Measurements from ENCODE around the gene CTXN2.

The CTXN2 gene

DNA sequence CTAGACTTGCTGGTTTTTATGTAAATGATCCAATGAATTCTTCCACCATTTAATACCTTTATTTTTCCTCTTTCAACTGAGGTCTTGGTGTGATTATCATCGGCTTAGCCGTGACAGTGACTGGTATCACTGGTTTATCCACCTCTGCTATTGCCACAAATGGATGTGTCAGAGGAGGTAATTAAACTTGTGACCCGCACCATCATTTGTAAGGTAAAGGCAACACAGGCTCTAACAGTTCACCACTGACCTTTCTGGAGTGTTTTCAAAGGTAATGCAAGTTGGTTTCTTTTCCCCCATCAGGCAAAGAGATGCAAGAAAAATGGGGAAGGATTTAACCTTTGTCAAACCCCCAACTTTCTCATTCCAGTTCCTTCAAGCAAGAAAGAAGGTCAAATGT lies 34.3 kb downstream of the CTXN2 start:
- no peak for DNase-seq

DNA sequence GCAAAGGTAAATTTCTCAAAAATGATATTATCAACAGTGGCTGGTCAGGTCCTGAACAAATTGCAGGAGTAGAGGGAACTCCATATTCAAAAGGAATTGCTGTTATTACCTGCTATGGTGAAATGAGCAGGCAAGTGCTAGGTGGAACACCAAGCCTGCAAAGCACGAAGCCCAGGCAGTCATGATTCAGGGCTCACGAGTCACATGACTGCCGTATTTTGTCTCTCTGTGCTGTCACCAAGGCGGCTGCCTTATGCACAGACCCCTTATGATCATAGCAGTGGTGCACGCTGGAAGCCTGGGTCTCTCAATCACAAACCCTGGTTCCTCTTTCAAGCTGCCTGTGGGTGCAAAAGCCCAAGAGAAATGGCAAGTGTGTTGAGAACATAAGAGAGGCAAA lies 39.0 kb downstream of the CTXN2 start:
- no peak for DNase-seq

DNA sequence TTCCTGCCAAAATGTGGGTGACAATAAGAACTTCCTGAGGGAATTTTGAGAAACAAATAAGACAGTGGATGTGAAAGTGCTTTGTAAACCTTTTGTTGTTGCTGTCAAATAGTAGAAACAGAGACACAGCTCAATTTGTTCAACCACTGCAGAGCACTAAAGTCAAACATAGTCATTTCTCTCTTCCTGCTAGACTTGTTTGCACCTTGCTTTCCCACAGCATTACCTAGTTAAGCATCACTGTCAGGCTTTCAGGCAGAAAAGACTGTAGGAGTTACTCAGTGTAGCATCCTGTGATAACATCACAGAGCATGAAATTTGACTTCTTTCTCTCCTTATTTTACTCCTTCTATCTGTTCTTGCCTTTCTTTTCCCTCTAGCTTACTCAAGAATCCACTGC lies 41.8 kb downstream of the CTXN2 start:
- no peak for DNase-seq

DNA sequence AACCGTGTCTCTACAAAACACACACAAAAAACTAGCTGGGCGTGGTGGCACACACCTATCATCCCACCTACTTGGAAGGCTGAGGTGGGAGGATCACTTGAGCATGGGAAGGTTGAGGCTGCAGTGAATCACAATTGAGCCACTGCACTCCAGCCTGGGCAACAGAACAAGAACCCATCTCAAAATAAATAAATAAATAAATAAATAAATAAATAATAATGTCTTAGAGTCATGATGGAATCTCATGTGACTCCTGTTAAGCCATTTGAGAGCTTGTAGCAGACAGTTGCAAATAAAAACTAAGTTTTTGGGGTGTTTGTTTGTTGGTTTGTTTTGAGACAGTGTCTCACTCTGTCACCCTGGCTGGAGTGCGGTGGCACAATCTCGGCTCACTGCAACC lies 47.9 kb downstream of the CTXN2 start:
- no peak for DNase-seq

DNA sequence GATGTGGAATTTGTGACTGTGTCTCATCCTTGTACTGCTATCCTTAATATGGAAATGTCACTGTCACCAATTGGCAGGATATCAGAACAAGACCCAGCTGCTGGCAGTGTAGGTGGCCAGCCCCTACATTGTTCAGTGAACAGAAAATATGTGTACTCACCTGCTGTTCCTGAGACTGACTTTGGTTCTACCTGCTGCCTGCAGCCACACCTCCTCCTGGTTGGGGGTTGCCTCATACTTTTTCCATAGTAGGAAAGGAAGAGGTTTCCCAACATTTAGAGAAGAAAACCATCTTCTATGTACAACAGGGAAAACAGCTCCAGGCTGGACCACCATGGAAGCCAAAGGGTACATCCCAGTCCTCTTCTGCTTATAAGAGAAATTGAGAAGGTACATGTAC lies 50.5 kb downstream of the CTXN2 start:
- DNase-seq = no peak

DNA sequence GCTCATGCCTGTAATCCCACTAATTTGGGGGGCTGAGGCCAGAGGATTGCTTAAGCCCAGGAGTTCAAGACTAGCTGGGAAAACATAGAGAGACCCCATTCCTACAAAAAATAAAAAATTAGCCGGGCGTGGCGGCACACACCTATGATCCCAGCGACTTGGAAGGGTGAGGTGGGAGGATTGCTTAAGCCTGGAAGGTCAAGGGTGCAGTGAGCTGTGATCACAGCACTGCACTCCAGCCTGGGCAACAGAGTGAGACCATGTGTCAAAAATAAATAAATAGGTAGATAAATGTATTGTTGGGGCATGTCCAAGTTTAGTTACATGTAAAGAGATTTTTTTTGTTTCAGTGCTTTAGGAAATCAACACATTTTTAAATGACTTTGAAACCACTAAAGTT lies 51.1 kb downstream of the CTXN2 start:
- DNase-seq = no peak

DNA sequence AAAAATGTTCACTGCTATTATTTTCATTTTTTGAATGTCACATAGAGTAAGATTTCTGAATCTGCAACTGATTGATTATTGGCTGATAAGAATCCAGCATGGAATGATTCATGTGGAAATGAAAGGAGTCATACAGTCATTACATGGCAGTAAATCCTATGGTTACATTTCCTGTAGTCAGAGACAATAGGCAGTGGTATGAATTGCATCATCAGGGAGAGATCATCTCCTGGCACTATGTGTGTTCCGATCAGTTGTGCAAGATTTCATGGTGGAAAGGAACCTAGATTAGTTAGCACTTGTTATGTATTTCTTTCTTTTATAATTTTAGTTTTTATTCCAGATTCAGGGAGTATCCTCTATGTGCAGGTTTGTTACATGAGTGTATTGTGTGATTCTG lies 53.5 kb downstream of the CTXN2 start:
- no peak for DNase-seq

DNA sequence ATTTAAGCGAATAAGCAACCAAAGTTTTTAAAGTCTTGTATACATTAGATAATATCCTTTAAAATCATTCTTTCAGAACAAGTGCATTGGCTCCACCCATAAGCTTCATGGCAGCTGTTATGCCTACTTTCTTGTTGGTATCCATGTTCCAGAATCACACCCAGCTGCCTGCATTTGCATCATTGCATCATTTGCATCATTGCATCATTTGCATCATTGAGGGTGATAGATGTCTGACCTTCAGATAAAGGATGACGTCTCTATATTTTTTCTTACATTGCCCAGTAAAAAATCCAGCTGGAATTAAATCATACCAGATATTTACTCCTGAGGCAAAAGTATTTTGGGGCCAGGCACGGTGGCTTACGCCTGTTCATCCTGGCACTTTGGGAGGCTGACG lies 56.9 kb downstream of the CTXN2 start:
- DNase-seq = no peak

DNA sequence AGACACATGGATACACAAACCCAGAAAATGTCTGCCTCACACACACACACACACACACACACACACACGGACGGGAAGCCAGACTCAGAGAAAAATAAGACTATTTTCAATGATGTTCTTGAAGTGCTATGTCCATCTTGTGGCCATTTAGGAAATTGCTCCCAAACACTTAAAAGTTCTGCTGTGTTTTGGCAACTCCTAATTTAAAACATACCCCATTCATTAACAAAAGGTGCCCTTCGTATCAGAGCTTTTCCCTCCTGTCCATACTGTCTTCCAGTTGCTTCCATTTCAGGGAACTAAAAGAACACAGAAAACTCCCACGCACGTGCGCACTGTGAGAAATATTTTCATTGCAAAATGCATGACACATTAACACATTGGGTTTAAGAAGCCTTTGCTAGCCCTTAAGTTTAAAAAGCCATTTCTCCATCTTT lies 59.2 kb downstream of the CTXN2 start:
- no peak for DNase-seq

DNA sequence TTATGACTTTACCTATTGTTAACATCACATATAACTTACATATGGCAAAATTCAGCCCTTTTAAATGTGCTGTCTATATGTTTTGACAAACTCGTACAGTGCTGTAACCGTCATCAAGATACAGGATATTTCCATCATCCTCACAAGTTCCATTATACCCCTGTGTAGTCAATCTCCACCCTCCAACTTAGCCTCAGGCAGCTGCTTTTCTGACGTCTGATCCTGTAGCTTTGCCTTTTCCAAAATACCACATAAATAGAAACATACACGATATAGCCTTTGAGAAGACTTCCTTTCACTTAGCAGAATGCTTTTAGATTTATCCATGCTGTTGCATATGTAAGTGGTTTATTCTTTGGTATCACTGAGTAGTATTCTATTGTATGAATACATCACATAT lies 61.7 kb downstream of the CTXN2 start:
- DNase-seq = no peak
